HCT116 (cell line): ENCODE data around the gene UMAD1. TPM values are rescaled to one million over a fixed set of nuclear protein-coding genes. Genes with fewer than 3 reads are reported as not detected.

ENCODE experiments used
- ATAC-seq: fragments of 200-7000 bp; cut with Tn5 transposase; 2 replicates; pipeline ENCODE4 v1.9.1; 2020; ENCODE audit warnings: mild to moderate bottlenecking, moderate library complexity
- BruUV-seq: library from RNA; stranded (reverse); fragments of 400-500 nt; replicated peaks from 2 replicates; lab custom pipeline; 2021; lab: Mats Ljungman, UMichigan
- CTCF ChIA-PET: fragments of 300-600 bp; sonication (Branson Sonifier 250); formaldehyde crosslinking; loops from one replicate; lab custom pipeline; 2021; ENCODE audit warnings: antibody characterized with exemption; lab: Charles Lee
- POLR2A ChIA-PET: fragments of 300-600, 350-600 bp; sonication (Branson Sonifier 250); formaldehyde crosslinking; loops from one replicate; lab custom pipeline; 2021; ENCODE audit warnings: antibody characterized with exemption; lab: Charles Lee
- RAD21 ChIA-PET, 2 experiments: fragments of 300-600 bp; sonication (Branson Sonifier 250); formaldehyde crosslinking; loops; one replicate each; lab custom pipeline; 2023; ENCODE audit warnings: low total read pairs in 2 of 2; ENCODE audit not compliant: uncharacterized antibody in 2 of 2, unreplicated experiment in 2 of 2, low non-redundant PET in 1 of 2; lab: Charles Lee
- DNase-seq: peaks from one replicate; pipeline ENCODE4 v3.0.0-alpha.2; 2010; ENCODE audit warnings: low read depth, low spot score
- H2AFZ ChIP-seq: fragments of 200-600 bp; shearing (Covaris generic), sonication (generic); 2 replicates; pipeline ENCODE4 v1.6.1; 2017; ENCODE audit warnings: low read depth, mixed run types, mixed read lengths, antibody characterized with exemption, low read length; ENCODE audit not compliant: poor library complexity, severe bottlenecking
- H3K27ac ChIP-seq: 2 replicates; pipeline ENCODE4 v1.5.1; 2012; ENCODE audit warnings: low read depth, low read length
- H3K27me3 ChIP-seq: fragments of 200-600 bp; sonication (generic); 2 replicates; pipeline ENCODE4 v1.6.1; 2016; ENCODE audit warnings: mixed run types, low read length, mixed read lengths; ENCODE audit not compliant: insufficient read depth
- H3K36me3 ChIP-seq, 2 experiments: fragments of 200-500 bp in 1 of 2; fragments of 200-600 bp in 1 of 2; sonication (Bioruptor generic) in 1 of 2; sonication (generic) in 1 of 2; 2 replicates each; pipeline versions ENCODE4 v1.5.1 to v1.6.1; 2014 to 2016; ENCODE audit warnings: low read length in 2 of 2, inconsistent platforms in 1 of 2, mixed read lengths in 1 of 2, mixed run types in 1 of 2; ENCODE audit not compliant: insufficient read depth in 2 of 2, control insufficient read depth in 1 of 2
- H3K4me1 ChIP-seq, 2 experiments: fragments of 200-600 bp in 1 of 2; sonication (generic) in 1 of 2; 2 replicates each; pipeline versions ENCODE4 v1.5.1 to v1.6.1; 2012 to 2017; ENCODE audit warnings: low read length in 2 of 2, inconsistent platforms in 1 of 2, mild to moderate bottlenecking in 1 of 2, mixed read lengths in 1 of 2, mixed run types in 1 of 2, moderate library complexity in 1 of 2; ENCODE audit not compliant: insufficient read depth in 2 of 2, control insufficient read depth in 1 of 2
- H3K4me2 ChIP-seq: fragments of 200-600 bp; sonication (generic); 2 replicates; pipeline ENCODE4 v1.6.1; 2017; ENCODE audit warnings: mixed run types, low read length, mixed read lengths
- H3K4me3 ChIP-seq, 2 experiments: fragments of 200-600 bp in 1 of 2; sonication (generic) in 1 of 2; replicated peaks in 1 of 2; 2 replicates each; pipeline ENCODE4 v1.5.1; 2011 to 2016; ENCODE audit warnings: low read length in 2 of 2, control low read depth in 1 of 2, low read depth in 1 of 2, mild to moderate bottlenecking in 1 of 2, mixed read lengths in 1 of 2, mixed run types in 1 of 2
- H3K79me2 ChIP-seq: fragments of 200-600 bp; sonication (generic); 2 replicates; pipeline ENCODE4 v1.6.1; 2017; ENCODE audit warnings: mild to moderate bottlenecking, mixed run types, low read length, moderate library complexity, mixed read lengths; ENCODE audit not compliant: insufficient read depth
- H3K9ac ChIP-seq: fragments of 200-600 bp; sonication (generic); 2 replicates; pipeline ENCODE4 v1.6.1; 2016; ENCODE audit warnings: low read length, mixed read lengths
- H3K9me2 ChIP-seq: fragments of 200-600 bp; sonication (generic), shearing (Covaris generic); 2 replicates; pipeline ENCODE4 v1.6.1; 2017; ENCODE audit warnings: mixed run types, mild to moderate bottlenecking, moderate library complexity; ENCODE audit not compliant: insufficient read depth
- H3K9me3 ChIP-seq, 2 experiments: fragments of 200-500 bp in 1 of 2; fragments of 200-600 bp in 1 of 2; sonication (Bioruptor generic) in 1 of 2; sonication (generic) in 1 of 2; 2 replicates each; pipeline ENCODE4 v1.6.1; 2014 to 2017; ENCODE audit warnings: low read length in 2 of 2, mixed read lengths in 2 of 2, inconsistent platforms in 1 of 2, low read depth in 1 of 2, mild to moderate bottlenecking in 1 of 2, mixed run types in 1 of 2, moderate library complexity in 1 of 2; ENCODE audit not compliant: control insufficient read depth in 1 of 2, insufficient read depth in 1 of 2
- H4K20me1 ChIP-seq: fragments of 200-600 bp; sonication (generic), shearing (Covaris generic); 2 replicates; pipeline ENCODE4 v1.6.1; 2017; ENCODE audit warnings: mixed run types, mild to moderate bottlenecking, moderate library complexity; ENCODE audit not compliant: insufficient read depth
- CBX3 ChIP-seq: IDR thresholded peaks from 2 replicates; pipeline ENCODE4 v1.6.1; 2012; ENCODE audit warnings: low read depth
- EZH2 ChIP-seq: fragments of 200-600 bp; sonication (generic); IDR thresholded peaks from 2 replicates; pipeline ENCODE4 v1.6.1; 2017; ENCODE audit warnings: antibody characterized with exemption, mixed run types
- JUND ChIP-seq: IDR thresholded peaks from 2 replicates; pipeline ENCODE4 v1.6.1; 2012
- POLR2A ChIP-seq: IDR thresholded peaks from 2 replicates; pipeline ENCODE4 v1.7.0; 2011; ENCODE audit warnings: borderline replicate concordance; ENCODE audit not compliant: insufficient read depth, insufficient read length; ENCODE audit errors: extremely low read depth
- SRF ChIP-seq: IDR thresholded peaks from 2 replicates; pipeline ENCODE4 v1.6.1; 2012; ENCODE audit warnings: low read depth
- intact Hi-C: fragments of 100-400 bp; cut with micrococcal nuclease; formaldehyde crosslinking; loops from 2 replicates; pipeline ENCODE4 v1.10.0; 2022
- total RNA-seq: library from RNA; stranded (reverse); gene quantifications from one replicate; pipeline ENCODE4 v1.2.1, GENCODE V29; 2021; ENCODE audit not compliant: unreplicated experiment

UMAD1 gene
- total RNA-seq, 1 experiment from 2014 or later: 12.7 TPM

- RAD21 ChIA-PET: no interaction called here
- no peaks in the 10 kb centered on the region for H3K4me1 ChIP-seq
- H2AFZ ChIP-seq: no peak overlapping the region
- POLR2A ChIA-PET: no interaction called here
- H3K9me2 ChIP-seq: no peaks in the 10 kb centered on the region
- no peak overlapping the region for H3K4me2 ChIP-seq
- no peaks in the 10 kb centered on the region for H3K36me3 ChIP-seq
- H3K79me2 ChIP-seq: no peaks in the 10 kb centered on the region
- intact Hi-C loops: no loop called here
- no peak for TF ChIP-seq EZH2
- TF ChIP-seq JUND: no peak
- no peak for TF ChIP-seq CBX3
- TF ChIP-seq, all 23 proteins: peak for 0
- no peaks in the 10 kb centered on the region for H3K9me3 ChIP-seq
- H3K27ac ChIP-seq: no peak overlapping the region
- H3K4me3 ChIP-seq: no peak overlapping the region
- CTCF ChIA-PET: no interaction called here
- no peak overlapping the region for H3K9ac ChIP-seq
- BruUV-seq: no TSS peak
- ATAC-seq (no peak), DNase-seq (no peak)
- no peaks in the 10 kb centered on the region for H4K20me1 ChIP-seq
- H3K27me3 ChIP-seq: no peaks in the 10 kb centered on the region
Measured at GRCh38 chr7:7704867-7705266, 64.3 kb downstream of the UMAD1 start.

GRCh38 chr7:7705318-7705717 lies 64.8 kb downstream of the UMAD1 start:
- intact Hi-C loops: no loop called here
- RAD21 ChIA-PET: no interaction called here
- BruUV-seq: no TSS peak

More at GRCh38 chr7:7705318-7705717, 64.8 kb downstream of the UMAD1 start:
- H3K79me2 ChIP-seq: no peaks in the 10 kb centered on the region
- H4K20me1 ChIP-seq: no peaks in the 10 kb centered on the region
- no peak for ATAC-seq
- no peaks in the 10 kb centered on the region for H3K27me3 ChIP-seq
- H3K4me2 ChIP-seq: no peak overlapping the region
- H3K4me3 ChIP-seq: no peak overlapping the region
- H3K9ac ChIP-seq: no peak overlapping the region
- no peak overlapping the region for H3K27ac ChIP-seq
- no peaks in the 10 kb centered on the region for H3K4me1 ChIP-seq
- ChIA-PET POLR2A (no interaction called here), CTCF (no interaction called here)
- TF ChIP-seq POLR2A (no peak), SRF (no peak), EZH2 (no peak)
- DNase-seq: no peak
- no peaks in the 10 kb centered on the region for H3K36me3 ChIP-seq
- no peak overlapping the region for H2AFZ ChIP-seq
- no peaks in the 10 kb centered on the region for H3K9me3 ChIP-seq
- H3K9me2 ChIP-seq: no peaks in the 10 kb centered on the region
